DMS153 (cell line): Measurements from ENCODE around the gene CACNB1.

Experiments
- DNase-seq: peaks from one replicate; lab custom pipeline; 2025; lab: John Stamatoyannopoulos, UW

The CACNB1 gene

DNA sequence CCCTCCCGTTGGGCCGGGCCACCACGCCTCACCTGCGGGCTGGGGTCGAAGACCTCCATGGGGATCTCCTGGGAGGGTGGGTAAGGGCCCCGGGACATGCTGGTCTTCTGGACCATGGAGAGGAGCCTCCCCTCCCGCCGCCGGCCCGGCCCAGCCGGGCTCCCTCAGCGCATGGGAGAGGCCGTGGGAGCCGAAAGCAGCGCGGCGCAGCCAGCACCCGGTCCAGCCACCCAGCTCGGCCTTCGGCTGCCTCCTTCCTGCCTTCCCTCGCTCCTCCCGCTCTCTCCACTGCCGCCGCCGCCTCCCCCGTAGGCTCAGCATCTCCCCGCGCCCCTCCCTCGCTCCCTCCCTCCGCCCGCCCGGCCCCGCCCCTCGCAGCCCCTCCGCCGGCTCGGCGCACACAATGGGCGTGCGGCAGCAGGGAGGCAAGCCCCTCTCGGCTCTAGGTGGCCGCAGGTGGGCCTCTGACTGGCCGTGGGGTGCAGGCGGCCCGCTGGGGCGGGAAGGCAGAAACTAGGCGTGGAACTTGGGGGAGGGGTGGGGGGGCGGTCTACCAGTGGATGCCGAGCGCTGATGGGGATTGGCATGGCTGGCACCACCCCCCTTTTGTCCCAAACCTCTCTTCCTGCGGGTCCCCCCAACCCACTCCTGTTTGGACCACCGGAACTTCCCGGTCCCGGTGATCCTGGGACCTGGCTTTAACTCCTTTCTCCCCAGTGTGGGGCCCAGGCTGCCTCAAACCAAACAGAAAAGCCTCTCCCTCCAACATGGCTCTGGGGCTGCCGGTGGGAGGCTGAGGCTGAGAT, at the start of gene CACNB1:
Gene CACNB1, minus strand, starts transcription at position 290 of the 806 bp plus-strand sequence. Its CDS starts 174 bp downstream, at position 116.
- peak; percentile 49 for DNase-seq

DNA sequence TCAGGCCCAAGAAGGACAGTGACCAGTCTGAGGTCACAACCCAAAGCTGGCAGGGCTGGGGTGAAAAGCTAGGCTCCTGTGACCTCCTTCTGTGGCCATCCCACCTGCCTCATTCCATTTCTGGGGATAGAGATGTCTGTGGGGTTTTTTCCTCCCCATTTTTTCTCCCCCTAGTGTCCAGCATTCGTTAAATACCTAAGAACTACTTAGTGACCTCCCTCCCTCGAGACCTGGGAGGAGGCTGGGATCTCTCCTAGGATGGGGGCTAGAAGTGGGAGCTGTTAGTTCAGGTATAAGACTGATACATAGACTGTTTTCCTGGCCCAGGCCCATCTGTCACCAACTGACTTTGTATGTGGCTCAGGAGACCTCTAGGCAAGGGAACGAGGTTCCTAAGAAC, 48.8 kb upstream of the CACNB1 start:
- DNase-seq: no peak

DNA sequence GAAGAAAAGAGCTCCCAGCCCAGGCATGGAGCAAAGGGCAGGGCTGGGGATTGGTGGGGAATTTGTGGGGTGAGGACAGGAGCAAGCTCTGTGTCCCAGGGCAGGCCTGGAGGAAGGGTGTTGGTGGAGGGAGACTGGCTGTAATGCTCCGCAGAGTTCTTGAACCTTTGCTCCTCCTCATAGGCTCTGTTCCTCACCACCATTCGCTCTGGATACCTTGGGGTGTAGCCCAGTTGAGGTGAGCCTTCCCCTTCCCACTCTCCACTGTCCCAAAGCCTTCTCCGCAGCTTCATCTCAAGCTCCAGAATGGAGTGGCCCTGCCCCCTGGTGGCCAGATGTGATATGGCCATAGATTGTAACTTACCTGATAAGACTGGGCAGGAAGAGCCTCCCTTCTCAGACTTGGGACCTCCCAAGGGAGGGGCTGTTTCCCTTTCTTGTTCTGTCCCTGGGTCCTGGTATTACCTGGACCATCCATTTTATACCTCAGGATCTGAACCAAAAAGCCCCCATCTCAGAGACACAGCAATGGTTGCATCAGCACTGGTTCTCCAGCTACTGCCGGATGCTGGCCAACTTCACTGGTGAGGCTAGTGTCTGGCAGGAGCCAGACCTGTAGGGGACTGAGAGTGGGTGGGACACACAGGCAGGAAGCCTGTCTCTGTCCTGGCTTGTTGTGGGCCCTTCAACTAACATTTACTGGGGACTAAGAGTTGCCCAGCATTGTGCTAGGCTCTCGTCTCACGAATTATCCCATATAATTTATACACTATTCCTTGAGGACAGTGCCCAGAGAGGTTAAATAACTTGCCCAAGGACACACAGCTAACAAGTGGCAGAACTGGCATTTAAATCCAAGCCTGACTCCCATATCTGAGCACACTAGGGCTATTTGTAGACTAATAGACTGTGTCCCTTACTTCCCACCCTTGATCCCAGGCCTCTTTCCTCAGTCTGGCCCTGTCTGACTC, 47.4 kb upstream of the CACNB1 start:
- peak; percentile 77 for DNase-seq

DNA sequence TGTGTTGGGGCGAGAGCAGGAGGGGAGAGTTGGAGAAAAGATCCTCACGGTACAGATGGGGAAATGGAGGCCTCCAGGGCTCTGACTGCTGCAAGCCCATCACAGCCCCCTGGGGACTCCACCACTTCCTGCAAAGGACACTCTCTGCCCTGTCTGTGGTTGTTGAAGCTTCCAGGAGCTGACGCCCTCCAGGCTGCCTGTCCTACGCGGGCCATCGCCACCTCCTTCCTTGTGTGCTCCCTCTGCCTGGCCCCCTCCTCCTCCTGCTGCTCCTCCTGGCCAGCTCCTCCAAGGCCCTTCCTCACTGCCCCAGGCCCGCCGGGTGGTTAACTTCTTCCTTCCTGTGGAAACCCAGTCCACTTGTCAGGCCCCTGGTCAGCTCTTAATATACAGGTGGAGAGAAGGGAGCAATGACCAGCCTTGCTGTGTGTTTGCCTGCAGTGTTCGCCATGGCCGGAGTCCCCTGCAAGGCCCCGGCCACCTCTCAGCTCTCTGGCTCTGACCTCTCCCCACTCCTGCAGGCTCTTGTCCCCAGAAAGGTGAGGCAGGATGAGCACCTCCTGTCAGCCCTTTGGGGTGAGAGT, 46.6 kb upstream of the CACNB1 start:
- DNase-seq: no peak

DNA sequence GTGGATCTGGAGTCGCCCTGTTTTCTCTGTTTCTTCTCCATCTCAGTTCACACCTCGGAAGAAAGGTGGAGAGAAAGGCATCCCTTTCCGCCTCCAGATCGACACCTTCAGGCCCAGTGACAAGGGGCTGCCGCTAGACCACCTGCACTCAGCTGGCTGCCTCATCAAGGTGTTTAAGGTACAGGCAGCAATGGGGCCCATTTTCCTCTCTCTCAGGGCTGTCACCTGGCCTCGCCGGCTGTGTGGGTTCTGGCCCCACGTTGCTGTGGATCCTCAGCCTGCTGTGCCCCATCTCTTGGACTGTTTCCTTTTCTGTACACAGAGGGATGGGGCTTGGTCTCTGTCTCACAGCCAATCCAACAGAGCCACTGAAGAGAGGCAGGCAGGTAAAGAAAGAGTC, 45.7 kb upstream of the CACNB1 start:
- DNase-seq: no peak

DNA sequence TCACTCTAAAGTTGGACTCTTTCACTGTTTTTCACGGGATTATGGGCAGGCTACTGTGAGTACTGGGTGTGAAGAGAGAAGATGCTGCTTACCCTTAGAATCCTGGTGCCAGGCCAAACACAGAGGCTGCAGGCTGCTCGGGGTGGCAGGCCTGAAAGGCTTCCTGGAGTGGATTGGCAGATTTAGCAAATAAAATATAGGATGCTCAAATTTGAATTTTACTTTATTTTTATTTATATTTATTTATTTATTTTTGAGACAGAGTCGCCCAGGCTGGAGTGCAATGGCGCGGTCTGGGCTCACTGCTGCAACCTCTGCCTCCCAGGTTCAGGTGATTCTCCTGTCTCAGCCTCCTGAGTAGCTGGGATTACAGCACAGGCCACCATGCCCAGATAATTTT, 43.2 kb upstream of the CACNB1 start:
- DNase-seq: no peak

DNA sequence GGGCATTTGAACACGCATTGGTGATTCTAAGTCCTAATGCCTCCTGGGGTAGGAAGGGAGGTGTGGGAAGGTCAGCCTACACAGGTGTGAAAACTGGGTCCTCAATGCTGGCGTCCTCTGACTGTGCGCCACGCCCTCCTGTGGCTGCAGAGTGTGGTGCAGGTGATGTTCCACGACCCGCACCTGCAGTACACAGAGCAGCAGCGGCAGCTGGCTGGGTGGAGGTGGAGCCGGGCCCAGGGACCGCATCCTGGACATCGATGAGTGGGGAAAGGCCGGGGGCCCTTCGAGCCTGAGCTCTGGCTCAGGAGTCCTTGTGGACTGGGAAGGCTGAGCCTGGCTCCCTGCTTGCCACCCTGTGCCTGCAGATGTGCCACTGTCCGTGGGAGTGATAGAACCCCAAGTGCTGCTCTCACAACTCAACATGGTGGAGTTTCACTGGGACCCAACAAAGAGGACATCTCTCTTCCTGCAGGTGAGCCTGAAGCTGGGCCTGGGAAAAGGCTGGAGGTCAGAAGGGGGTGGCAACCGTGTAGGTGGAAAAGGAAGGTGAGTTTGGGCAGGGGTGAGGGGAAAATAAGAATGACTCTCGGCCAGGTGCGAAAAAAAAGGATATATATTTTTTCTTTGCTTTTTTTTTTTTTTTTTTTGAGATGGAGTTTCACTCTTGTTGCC, 42.3 kb upstream of the CACNB1 start:
- DNase-seq: peak; percentile 53

DNA sequence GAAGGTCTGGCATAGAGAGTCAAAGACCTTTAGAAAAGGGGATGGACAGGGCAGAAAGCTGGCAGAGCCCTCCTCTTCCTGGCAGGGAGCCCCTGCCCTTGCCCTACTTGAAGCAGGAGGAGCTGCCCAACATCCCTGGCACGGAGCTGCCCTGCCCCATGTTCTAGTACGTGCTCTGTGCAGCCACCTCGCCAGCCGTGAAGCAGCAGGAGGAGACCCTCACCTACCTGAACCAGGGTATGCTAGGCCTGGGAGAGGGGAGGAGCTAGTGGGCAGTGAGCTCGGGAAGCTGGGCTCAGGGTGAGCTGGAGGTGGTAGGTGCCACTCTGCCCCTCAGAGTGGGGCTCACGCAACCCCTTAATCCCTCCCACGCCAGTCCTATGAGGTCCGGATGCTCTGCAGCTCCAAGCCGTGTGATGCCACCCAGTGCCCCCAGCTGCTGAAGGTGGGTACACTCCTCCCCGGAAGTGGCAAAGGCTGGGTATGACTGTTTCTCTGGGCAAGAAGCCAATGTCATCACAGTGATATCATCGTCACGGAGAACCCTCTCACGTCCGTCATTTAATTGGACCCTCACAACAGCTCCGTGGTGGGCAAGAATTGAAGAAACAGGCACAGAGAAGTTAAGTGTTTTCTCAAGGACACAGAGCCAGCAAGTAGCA, 41.0 kb upstream of the CACNB1 start:
- peak; percentile 89 for DNase-seq

DNA sequence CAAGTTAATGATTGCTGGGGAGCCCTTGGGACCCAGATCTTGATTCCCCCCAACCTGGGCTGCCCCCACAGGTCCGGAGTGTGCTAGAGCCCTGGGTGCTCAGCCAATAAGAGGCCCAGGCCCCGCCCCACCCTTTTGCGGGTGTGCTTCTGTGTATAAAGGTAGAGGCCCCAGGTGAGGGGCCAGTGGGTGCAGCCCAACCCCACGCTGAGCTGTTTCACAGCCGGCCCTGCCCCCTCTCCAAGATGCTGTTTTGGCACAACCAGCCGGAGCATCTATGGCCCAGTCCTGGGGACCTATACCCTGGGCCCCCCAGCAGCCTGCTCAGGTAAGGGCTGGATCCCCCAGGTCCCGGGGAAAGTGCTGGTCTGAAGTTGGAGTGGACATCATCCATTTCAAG, 40.1 kb upstream of the CACNB1 start:
- no peak for DNase-seq

DNA sequence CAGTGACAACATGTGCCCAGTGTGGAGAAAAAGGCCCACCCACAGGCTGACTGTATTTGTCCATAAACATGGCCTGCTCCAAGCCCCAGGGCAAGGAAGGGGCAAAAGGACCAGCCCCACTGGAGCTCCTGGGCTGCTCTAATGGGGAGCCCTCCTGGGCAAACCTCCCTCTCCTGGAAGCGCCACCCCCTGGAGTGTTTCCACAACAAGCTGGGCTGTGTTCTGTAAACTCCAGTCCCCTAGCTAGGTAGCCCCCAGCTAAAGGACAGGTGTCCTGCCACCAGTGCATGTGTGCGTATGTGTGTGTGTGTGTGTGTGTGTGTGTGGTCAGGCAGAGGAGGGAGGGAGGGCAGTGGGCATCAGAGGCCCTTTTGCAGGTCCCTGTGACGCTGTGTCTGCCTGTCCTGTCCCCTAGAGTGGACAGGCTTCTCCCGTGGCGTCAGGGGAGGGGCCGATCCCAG, 39.5 kb upstream of the CACNB1 start:
- peak; percentile 58 for DNase-seq

DNA sequence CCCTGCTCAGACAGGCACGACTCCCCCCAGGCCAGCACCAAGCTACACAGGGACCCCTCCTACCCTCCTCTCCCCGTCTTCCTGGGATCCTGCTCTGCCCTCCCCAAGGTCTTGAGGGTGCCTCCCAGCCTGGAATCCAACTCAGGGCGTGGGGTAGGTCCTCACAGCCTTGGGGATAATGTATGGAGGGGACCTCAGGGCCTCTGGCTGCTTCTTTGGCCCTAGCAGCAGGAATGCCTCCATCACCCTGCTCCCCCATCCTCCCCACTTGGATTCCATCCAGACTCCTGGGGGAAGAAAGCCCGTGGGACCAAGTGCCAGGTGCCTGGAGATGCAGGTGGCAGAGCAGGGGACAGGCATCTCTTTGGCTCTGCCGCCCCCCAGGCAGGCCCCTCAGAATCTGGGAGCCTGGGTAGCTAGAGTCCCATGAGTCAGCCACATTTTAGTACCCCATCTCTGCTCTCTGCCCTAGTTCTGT, 39.0 kb upstream of the CACNB1 start:
- DNase-seq: peak; percentile 48

DNA sequence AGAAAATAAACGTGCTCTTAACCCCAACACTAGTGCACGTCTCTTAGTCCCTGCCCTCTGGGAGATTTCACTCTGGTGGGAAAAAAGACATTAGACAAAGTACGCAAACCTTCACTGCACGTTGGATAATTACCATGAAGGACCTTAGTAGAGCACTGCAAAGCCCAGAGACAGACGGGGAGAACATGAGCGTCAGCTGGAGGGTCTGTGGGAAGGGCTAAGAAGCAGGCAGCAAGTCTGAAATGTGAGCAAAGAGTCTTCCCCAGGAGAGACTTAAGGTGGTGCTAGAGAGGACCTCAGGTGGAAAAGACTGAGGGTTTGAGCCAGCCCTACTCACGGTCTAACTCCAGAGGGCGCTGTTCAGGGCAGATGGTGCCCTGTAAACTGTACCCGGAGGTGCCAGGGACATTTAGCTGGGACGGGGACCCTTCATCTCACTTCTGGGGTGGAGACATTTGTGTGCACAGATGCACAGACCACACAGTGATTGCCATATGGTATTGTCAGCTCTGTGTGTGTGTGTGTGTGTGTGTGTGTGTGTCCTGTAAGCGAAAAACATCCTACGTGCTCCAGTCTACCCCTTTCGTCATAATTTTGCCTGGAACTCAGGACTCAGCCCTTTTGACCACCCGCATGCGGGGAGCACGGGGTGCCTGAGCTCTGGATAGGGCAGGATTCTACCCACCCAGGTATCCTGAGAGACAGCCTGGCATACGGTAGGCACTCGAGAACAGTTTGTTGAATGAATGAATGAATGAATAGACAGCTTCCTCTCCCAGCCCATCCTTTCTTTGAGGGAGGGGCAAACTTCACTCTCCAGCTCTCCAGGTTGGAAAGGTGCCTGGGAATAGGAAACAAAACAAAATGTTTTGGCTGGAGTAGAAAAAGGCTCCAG, 38.3 kb upstream of the CACNB1 start:
- peak; percentile 67 for DNase-seq

DNA sequence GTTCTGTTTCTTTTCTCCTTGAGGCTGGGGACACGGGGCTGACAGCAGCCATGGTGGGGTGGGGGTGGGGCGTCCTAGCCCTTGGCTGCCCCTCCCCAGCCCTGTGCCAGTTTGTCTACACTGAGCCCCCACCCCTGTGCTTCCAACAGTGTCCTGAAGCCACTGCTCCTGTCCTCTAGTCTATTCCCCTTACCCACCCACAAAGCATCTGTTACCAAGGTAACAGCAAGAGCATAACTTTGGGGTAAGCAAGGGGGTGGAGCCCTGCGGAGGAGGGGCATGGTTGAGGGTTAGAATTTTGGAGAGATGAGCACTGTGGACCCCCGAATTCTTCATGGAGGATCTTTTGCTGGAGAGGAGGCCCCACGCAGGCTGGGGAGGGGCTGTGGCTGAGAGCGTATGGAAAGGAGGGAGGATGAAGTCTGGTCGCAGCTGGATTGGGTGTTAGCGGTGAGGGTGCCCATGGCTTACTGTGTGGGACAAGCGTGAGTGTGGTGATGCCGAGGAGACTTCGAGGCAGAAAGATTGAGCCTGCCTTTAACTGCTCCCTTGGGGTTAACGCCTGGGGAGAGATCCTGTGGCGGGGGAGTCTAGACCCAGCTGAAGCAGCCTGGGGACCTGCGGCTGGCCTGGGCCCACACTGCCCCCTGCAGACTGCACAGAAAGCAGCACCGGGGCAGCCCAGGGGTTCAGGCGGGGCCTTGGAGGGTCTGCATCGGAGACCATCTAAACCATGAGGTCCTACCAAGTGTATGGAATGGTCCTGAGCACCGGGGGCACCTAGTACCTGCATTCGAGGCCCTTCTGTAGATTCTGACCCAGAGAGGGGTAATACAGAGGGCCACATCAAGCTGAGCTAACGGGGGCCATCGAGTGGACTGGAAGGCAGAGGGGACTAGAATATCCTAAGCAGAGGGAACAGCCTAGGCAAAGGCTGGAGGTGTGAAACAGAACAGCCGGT, 34.4 kb upstream of the CACNB1 start:
- no peak for DNase-seq

DNA sequence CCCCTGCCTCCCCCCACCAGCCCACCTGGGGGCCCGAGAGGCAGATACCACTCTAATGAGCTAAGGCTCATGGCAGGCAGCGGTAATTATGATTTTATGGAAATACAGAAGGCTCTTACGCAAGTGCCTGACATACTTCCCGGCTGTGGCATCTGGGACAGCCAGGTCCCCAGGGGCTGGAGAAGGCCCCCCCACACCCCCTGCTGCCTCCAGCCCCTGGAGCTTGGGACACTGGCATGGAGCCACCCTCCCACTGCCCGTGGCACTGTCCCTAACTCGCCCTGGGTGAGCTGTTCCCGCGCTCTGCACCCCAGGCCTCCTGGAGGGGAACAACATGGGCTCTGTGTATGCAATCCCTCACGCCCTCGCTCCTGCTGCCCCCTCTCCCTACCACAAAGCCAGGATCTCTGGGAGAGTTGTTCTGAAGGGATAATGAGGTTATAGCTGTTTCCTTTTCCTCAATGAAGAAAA, 33.7 kb upstream of the CACNB1 start:
- no peak for DNase-seq

DNA sequence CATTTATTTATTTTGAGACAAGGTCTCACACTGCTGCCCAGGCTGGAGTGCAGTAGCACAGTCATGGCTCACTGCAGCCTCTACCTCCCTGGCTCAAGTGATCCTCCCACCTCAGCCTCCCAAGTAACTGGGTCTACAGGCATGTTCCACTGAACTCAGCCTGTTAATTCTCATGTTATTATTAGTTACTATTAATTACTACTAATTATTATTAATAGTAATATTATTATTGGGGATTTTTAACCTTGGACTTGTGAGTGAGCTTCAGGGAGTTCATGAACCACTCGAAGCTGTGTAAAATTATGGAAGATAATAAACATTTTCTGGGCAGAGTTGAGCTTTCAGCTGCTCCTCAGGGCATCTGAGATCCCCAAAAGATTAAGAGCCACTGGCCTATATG, 32.9 kb upstream of the CACNB1 start:
- DNase-seq: no peak

DNA sequence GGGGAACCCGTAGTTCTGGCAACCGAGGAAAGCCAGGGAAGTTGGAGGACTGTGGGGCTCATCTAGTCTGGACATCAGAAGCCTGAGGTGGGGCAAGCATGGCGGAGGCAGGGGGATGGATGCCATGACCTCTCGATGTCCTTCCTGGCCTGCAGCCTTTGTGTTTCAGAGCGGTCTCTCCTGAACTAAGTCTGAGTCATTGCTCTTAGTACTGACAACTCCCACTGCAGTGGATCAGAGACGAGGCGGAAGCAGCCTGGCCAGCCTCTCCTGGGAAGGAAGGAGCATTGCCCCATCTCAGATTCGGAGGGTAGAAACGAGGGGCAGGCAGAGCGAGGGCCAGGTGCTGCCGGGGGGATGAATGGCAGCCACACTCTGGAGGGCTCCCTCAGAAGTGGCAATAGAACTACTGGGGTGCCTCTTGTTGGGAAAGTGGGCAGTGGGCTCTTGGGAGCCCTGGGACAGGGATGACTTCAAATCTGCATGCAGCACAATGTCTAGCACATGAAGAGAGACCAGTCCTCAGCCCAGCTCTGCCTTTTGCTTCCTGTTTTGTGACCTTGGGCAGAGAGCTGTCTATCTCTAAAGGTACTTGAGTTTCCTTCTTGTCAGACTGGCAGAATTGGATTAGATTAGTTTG, 31.9 kb upstream of the CACNB1 start:
- no peak for DNase-seq

DNA sequence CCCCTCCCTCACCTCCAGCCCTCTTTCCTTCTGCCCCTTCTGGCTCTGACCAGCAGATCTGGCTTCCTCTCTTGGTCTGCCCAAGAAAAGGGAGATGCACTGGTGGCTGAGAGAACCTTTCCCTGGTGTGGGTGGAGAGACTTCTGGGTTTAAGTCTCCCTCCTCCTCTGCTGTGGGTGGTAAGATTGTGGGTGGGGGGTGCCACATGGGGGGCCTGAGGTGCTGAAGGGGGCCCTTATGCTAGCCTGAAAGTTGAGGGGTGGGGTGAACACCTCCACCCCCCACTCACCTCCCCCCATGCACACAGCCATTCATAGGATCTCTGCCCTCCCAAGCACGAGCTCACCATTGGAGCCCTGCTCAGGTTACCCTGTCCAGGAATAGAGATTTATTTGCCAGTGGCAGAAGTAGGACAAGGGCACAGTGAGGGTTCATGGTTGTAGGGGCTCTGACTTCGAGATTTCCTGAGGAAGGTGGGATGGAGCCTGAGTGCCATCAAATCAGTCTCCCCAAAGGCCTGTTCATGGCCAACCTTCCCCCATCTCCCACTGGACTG, 30.0 kb upstream of the CACNB1 start:
- no peak for DNase-seq
